ENCODE measurements around the gene FAM221B.

The FAM221B gene

GRCh38 chr9:35806101-35806500, 22.4 kb downstream of the FAM221B start:
- no peak for TF ChIP-seq EZH2 (IDR thresholded peaks at IDR 0.05; ENCODE audit: borderline replicate concordance, low read depth, low read length, severe bottlenecking)
- no peak for TF ChIP-seq CTCF (IDR thresholded peaks at IDR 0.05; ENCODE audit: borderline replicate concordance, extremely low read depth, low read length, poor library complexity, severe bottlenecking)
- H3K4me2 ChIP-seq (ENCODE audit: insufficient read depth, low read length), result no peak overlapping the region
- peaks cover 43% of the 10 kb centered on the region for H3K36me3 ChIP-seq (ENCODE audit: insufficient read depth, low read length)
- H3K4me3 ChIP-seq (ENCODE audit: low read depth in 1 of 2, low read length in 2 of 2), result no peak overlapping the region
- no peak for ATAC-seq (ENCODE audit: insufficient read depth, low read depth)
- no peak overlapping the region for H3K9ac ChIP-seq (ENCODE audit: low read depth, low read length)
- H3K27me3 ChIP-seq (ENCODE audit: insufficient read depth, low read length, poor library complexity), result no peaks in the 10 kb centered on the region
- no peaks in the 10 kb centered on the region for H4K20me1 ChIP-seq (ENCODE audit: insufficient read depth, low read length)
- H2AFZ ChIP-seq (ENCODE audit: low read depth, low read length), result no peak overlapping the region
- H3K79me2 ChIP-seq (ENCODE audit: insufficient read depth, low read length), result no peaks in the 10 kb centered on the region
- DNase-seq, result no peak
- no peak overlapping the region for H3K27ac ChIP-seq (ENCODE audit: low read length)
- H3K9me3 ChIP-seq (ENCODE audit: insufficient read depth, low read length, severe bottlenecking), result no peaks in the 10 kb centered on the region
- peaks cover 1% of the 10 kb centered on the region for H3K4me1 ChIP-seq (ENCODE audit: insufficient read depth, low read length)

GRCh38 chr9:35801328-35802128, 27.0 kb downstream of the FAM221B start:
- no peak overlapping the region for H2AFZ ChIP-seq (ENCODE audit: low read depth, low read length)
- H3K27ac ChIP-seq (ENCODE audit: low read length), result no peak overlapping the region
- no peak overlapping the region for H3K9ac ChIP-seq (ENCODE audit: low read depth, low read length)
- H4K20me1 ChIP-seq (ENCODE audit: insufficient read depth, low read length), result no peaks in the 10 kb centered on the region
- no peak overlapping the region for H3K4me2 ChIP-seq (ENCODE audit: insufficient read depth, low read length)
- H3K36me3 ChIP-seq (ENCODE audit: insufficient read depth, low read length), result peaks cover 26% of the 10 kb centered on the region
- H3K4me3 ChIP-seq (ENCODE audit: low read depth in 1 of 2, low read length in 2 of 2), result no peak overlapping the region
- H3K79me2 ChIP-seq (ENCODE audit: insufficient read depth, low read length), result no peaks in the 10 kb centered on the region
- TF ChIP-seq CTCF (IDR thresholded peaks at IDR 0.05; ENCODE audit: borderline replicate concordance, extremely low read depth, low read length, poor library complexity, severe bottlenecking), result no peak
- no peak for TF ChIP-seq EZH2 (IDR thresholded peaks at IDR 0.05; ENCODE audit: borderline replicate concordance, low read depth, low read length, severe bottlenecking)
- DNase-seq (no peak), ATAC-seq (ENCODE audit: insufficient read depth, low read depth) (no peak)
- H3K9me3 ChIP-seq (ENCODE audit: insufficient read depth, low read length, severe bottlenecking), result no peaks in the 10 kb centered on the region
- H3K27me3 ChIP-seq (ENCODE audit: insufficient read depth, low read length, poor library complexity), result no peaks in the 10 kb centered on the region
- H3K4me1 ChIP-seq (ENCODE audit: insufficient read depth, low read length), result no peaks in the 10 kb centered on the region

- H3K27me3 ChIP-seq (ENCODE audit: insufficient read depth, low read length, poor library complexity), result no peaks in the 10 kb centered on the region
- H4K20me1 ChIP-seq (ENCODE audit: insufficient read depth, low read length), result no peaks in the 10 kb centered on the region
- H3K79me2 ChIP-seq (ENCODE audit: insufficient read depth, low read length), result no peaks in the 10 kb centered on the region
- H3K4me1 ChIP-seq (ENCODE audit: insufficient read depth, low read length), result no peaks in the 10 kb centered on the region
- no peak overlapping the region for H3K27ac ChIP-seq (ENCODE audit: low read length)
- no peaks in the 10 kb centered on the region for H3K9me3 ChIP-seq (ENCODE audit: insufficient read depth, low read length, severe bottlenecking)
- no peak overlapping the region for H3K9ac ChIP-seq (ENCODE audit: low read depth, low read length)
- TF ChIP-seq CTCF (IDR thresholded peaks at IDR 0.05; ENCODE audit: borderline replicate concordance, extremely low read depth, low read length, poor library complexity, severe bottlenecking) (no peak), EZH2 (IDR thresholded peaks at IDR 0.05; ENCODE audit: borderline replicate concordance, low read depth, low read length, severe bottlenecking) (no peak)
- ATAC-seq (ENCODE audit: insufficient read depth, low read depth), result no peak
- no peak overlapping the region for H2AFZ ChIP-seq (ENCODE audit: low read depth, low read length)
- peaks cover 16% of the 10 kb centered on the region for H3K36me3 ChIP-seq (ENCODE audit: insufficient read depth, low read length)
- no peak overlapping the region for H3K4me3 ChIP-seq (ENCODE audit: low read depth in 1 of 2, low read length in 2 of 2)
- no peak for DNase-seq
- no peak overlapping the region for H3K4me2 ChIP-seq (ENCODE audit: insufficient read depth, low read length)
Measured at GRCh38 chr9:35800530-35800929, 28.0 kb downstream of the FAM221B start.
